HL-60/S4 treated with phorbol 12-myristate 13-acetate at 8.2 ng/mL for 4 days and 3 days (cell line): Measurements from ENCODE around the gene SRSF7.
"Not testable (repeated sequence)": the region's sequence is repeated elsewhere in the genome, so short reads cannot be mapped to it uniquely, and the experiment has no call there.

Experiments
- in situ Hi-C: fragments of 300-500 bp; cut with MboI; formaldehyde crosslinking; loops from 2 replicates; pipeline ENCODE4 v1.15.0; 2022; ENCODE audit warnings: low sequenced_read_pairs

Gene SRSF7

DNA sequence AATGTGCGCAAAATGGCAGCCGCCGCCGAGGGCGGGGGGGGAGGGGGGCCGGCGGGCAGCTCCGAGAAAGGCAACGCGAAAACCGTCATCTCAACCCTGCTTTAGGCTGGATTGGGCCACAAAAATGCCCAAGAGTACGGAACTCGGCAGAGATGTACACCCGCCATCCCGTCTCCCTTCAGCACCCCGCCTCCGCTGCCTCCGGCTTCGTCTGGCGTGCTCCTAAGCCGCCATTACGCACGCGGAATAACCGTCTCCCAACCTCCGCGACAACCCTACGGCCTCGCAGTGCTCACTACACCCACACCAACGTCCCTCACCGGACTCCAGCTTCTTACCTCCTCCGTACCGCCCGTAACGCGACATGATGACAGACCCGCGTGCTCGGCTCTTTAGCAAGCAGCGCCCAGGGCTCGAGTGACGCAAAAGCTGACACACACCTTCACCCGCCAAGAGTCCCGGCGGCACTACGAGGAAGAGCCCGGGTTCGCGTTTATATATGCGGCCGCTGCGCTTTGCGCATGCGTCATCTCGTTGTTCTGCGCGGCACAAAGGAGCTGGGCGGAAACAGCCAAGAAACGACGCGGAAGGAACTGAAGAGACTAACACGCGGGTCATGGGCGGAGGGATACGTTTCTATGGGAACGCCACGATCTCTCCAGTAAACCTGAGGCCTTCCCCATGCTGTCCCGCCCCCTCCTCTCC lies at the start of gene SRSF7:
Gene SRSF7 (minus strand): TSS at position 471 of the 705 bp plus-strand sequence. CDS start 105 bp downstream, at position 366.
- in situ Hi-C loops = no loop called here

DNA sequence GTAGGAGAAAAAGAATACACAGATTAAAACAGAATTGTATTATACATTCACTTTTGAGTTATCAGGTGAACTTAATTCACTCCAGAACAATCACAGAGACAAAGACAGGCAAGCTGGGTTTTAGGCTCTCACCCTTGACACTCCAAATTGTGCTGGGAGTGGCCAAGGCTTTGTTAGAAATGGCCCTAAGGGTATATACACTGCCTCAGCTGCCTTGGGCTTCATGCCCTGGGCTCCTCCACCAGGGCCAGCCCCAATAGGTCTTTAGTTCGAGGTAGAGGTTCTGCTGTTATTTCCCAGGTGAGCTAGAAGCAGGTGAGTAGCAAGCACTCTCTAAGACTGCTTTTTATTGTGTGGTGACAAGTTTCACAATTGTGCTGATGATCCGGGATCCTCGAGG lies 46.8 kb upstream of the SRSF7 start:
- in situ Hi-C loops = no loop called here

DNA sequence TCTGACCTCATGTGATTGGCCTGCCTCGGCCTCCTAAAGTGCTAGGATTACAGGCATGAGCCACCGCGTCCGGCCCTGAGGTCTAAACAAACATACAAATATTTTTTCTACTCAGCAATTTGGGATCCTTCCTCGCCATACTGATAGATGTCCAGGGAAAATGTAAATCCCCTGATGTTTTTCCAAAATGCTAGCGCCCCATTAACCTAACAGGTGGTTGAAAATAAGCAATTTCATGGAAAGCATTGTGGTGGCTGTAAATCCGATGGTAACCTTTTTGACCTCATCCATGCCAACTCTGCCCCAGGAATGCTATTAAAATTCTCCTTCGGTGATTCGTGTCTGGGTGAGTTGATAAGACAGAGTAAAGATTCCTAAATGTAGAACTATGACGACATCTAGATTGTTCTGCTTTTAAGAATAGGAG lies 46.1 kb upstream of the SRSF7 start:
- in situ Hi-C loops = no loop called here

DNA sequence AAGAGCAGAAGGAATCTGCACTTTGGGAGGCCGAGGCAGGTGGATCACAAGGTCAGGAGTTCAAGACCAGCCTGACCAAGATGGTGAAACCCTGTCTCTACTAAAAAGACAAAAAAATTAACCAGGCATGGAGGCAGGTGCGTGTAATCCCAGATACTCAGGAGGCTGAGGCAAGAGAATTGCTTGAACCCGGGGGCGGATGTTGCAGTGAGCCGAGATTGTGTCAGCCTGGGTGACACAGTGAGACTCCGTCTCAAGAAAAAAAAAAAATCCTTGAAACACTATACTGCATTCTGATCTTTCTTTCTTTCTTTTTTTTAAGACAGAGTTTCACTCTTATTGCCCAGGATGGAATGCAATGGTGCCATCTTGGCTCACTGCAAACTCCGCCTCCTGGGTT lies 43.9 kb upstream of the SRSF7 start:
- in situ Hi-C loops = not testable (repeated sequence)

DNA sequence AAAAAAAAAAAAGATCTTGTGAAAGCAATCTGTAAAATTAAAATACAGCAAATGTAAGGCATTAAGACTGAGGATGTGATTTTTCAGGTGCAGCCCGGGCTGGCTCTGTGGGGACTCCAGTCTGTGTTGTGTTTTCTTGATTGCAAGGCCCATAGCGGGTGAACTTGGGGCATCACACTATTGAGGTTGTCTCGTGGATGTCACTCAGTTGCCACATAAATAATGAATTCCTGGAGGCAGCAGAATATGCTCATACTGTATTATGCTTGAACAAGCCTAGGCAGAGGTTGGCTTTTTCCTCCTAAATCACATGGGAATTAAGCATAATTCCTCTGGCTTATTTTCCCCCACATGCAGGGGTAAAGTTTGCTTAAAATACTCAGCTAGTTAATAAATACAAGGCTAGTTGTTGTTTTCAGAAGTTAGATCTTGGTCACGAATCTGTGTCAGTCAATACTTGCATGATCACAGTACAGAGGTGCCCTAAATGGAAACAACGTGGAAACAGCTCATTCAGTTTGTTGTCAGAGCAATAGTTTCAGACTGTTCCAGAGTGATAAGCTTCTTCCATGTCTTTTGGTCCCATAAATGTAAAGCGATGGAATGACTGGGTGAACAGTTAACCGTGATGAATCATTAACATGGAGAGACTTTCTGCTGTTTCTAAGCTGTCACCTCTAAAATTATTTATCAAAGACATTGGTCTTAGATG lies 43.2 kb upstream of the SRSF7 start:
- in situ Hi-C loops = no loop called here

DNA sequence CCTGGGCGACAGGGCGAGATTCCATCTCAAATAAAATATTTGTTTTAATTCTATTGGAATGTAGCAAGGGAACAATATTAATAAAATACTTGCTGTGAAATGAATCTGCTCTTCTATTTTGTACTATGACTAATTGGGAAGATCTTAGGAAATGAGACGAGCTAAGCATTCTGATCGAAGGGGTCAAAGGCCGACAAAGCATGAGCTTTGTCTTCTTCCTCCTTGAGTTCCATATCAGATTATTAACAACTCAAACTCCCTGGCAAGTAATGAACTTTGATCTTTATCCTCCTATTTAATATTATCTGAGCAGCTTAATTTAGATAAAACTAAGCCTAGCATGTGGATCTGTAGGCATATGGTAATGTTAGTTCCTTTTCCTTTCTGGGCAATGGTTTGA lies 42.4 kb upstream of the SRSF7 start:
- in situ Hi-C loops = no loop called here

DNA sequence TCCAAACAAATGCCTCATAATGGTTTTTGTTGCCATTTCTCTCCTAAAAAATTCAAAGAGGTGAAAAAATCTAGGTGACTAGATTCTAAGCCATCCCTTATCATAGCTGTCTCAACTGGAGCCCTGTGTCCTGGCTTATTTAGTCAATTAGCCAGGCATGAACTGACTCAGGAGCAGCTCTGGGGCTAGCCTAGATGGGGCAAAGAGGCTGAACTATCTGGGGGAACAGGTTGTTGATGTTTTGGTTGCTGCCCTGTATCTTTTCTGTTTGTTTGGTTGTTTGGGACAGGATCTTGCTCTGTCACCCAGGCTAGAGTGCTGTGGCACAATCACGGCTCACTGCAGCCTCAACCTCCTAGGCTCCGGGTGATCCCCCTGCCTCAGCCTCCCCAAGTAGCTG lies 41.6 kb upstream of the SRSF7 start:
- in situ Hi-C loops = no loop called here

DNA sequence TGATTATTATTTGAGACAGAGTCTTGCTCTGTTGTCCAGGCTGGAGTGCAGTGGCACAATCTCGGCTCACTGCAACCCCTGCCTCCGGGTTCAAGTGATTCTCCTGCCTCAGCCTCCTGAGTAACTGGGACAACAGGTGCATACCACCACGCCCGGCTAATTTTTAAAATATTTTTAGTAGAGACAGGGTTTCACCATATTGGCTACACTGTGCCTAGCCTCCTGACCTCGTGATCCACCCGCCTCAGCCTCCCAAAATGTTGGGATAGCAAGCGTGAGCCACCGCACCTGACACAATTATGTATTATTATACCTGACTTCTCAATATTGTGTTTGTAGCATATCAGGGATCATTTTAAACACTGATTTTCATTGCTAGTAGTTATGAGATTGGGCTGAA lies 41.2 kb upstream of the SRSF7 start:
- in situ Hi-C loops = not testable (repeated sequence)

DNA sequence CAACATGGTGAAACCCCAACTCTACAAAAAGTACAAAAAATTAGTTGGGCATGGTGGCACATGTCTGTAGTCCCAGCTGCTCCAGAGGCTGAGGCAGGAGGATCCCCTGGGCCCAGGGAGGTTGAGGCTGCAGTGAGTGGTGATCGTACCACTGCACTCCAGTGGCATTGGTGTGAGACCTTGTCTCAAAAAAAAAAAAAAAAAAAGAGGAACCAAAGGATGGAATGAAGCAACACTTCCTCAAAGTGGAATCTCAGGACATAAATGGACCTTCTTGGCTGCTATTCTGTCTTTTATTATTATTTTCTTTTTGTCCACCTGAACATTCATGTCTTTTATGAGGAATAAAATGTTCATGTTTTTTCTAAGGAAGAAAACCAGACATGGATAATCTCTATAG lies 40.6 kb upstream of the SRSF7 start:
- in situ Hi-C loops = no loop called here

DNA sequence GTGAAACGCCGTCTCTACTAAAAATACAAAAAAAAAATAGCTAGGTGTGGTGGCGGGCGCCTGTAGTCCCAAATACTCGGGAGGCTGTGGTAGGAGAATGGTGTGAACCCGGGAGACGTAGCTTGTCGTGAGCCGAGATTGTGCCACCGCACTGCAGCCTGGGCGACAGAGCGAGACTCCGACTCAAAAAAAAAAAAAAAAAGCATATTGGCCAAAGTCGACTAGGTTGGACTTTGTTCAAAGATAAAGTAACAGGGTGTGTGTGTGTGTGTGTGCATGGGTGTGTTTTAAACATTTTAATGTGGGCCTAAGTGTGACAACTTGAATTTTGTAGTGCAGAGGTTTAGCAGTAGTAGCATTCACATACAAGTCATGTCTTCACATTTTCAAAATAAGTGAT lies 38.5 kb upstream of the SRSF7 start:
- in situ Hi-C loops = no loop called here

DNA sequence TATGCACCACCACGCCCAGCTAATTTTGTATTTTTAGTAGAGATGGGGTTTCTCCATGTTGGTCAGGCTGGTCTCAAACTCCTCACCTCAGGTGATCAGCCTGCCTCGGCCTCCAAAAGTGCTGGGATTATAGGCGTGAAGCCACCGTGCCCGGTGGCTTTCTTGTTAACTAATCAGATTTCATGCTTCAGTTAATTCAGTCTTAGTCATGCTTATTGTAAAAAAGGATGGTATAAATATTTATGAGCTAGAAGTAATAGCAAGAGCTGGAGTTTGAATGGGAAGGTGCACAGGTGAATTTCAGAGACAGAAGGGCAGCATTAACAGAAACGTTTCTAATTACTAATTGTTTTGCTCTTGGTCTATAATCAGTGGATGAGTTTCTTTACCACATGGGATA lies 37.1 kb upstream of the SRSF7 start:
- in situ Hi-C loops = no loop called here

DNA sequence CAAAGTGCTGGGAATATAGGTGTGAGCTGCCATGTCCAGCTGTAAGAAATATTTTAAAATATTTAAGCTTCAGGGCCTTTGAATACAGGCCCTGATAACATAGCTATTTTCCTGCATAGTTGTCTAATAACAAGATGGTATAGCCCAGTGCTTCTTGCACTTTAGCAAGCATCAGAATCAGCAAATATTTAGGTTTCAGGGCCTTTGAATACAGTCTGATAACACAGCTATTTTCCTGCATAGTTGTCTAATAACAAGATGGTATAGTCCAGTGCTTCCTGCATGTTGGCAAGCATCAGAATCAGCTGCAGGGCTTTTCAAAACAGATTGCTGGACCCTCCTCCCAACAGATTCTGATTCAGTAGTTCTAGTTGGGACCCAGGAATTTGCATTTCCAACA lies 32.4 kb upstream of the SRSF7 start:
- in situ Hi-C loops = no loop called here

DNA sequence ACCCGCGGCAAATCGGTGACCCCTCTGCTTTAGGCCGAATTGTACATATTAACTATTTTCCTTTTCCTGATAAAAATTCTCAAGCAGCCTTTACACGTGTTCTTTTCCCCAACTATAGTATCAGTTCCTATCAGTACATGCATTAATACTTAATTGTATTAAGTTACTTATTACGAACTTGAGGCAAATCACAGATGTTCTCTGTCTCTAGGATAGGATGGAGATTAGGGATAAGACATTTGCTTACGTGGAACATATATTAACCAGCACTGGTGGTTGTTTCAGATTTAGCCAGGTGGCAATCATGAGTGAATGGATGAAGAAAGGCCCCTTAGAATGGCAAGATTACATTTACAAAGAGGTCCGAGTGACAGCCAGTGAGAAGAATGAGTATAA lies 27.5 kb upstream of the SRSF7 start:
- in situ Hi-C loops = no loop called here

DNA sequence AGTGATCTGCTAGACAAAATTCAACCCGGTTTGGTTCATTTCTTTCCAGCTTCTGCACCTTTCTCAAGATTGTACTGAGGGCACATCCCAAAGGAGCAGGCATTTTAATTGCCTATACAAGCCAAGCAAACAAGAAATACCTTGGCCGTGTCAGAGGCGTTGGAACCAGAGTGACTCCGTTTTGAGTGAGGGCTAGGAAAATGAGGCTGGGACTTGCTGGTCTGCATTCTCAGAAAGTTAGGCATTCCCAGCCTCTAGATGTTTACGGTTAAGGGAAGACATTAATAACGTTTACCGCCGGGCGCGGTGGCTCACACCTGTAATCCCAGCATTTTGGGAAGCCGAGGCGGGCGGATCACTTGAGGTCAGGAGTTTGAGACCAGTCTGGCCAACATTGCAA lies 25.4 kb upstream of the SRSF7 start:
- in situ Hi-C loops = no loop called here

DNA sequence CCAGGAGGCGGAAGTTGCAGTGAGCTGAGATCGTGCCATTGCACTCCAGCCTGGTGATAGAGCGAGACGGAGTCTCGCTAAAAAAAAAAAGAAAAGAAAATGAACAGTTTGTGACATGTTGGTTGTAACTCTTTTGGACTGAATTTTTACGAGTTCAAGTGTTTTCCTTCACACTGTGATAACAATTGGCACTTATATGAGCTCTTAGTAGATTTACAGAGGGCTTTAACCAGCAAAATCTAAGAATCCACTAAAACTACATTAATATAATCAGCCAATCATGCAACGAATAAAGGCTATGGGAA lies 24.7 kb upstream of the SRSF7 start:
- in situ Hi-C loops = no loop called here

DNA sequence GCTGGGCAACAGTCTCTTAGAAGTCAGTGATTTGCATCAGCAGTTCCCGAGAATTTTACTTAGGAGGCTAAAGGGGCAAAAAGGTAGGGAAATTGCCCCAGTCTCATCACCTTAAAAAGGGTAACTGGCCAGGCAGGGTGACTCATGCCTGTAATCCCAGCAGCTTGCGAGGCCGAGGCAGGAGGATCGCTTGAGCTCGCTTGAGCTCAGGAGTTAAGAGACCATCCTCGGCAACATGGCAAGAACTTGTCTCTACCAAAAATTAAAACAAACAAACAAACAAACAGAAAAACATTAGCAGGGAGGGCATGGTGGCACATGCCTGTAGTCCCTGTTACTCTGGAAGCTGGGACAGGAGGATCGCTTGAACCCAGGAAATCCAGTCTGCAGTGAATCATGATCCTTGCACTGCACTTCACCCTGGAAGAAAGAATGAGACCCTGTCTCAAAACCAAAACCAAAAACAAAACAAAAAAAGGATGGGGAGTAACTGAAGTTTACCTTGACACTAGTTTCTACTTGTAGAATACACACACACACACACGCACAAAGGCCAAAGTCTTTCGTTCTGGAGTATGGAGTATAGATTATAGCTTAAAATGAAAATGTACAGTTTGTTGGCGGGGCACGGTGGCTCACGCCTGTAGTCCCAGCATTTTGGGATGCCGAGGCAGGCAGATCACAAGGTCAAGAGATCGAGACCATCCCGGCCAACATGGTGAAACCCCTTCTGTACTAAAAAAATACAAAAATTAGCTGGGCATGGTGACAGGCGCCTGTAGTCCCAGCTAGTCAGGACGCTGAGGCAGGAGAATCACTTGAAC lies 24.1 kb upstream of the SRSF7 start:
- in situ Hi-C loops = no loop called here

DNA sequence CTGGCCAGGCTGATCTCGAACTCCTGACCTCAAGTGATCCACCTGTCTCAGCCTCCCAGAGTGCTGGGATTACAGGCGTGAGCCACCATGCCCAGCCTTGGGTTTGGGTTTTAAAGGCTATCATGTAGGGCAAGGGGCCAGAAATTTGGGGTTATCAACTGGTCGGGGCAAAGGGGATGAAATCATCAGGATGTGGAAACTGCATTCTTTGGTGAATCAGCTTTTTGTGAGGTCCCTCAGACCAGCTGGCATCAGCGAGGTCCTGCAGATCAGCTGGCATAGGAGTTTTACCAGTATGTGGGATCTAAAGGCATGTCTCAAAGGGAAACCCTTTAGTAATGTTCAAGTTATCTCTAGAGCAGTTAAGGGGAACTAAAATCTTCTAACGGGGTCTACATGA lies 20.5 kb upstream of the SRSF7 start:
- in situ Hi-C loops = no loop called here

DNA sequence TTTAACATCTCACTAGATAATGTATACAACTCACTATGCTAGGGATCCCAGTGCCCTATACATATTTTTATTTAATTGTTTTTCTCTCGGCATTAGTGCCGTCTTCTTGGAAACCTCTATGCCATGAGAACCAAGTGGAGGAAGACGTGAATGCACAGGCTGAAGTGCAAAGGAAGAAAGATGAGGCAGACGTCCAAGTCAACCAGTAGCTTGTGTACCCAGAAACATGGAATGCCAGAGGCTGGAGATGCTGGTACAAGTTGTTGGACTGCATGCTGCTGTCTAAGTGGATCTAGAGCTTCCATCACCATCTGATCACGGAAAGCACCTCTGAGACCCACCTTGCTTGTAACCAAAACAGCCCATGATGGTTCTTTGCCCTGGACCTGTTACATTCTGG lies 14.4 kb upstream of the SRSF7 start:
- in situ Hi-C loops = no loop called here

DNA sequence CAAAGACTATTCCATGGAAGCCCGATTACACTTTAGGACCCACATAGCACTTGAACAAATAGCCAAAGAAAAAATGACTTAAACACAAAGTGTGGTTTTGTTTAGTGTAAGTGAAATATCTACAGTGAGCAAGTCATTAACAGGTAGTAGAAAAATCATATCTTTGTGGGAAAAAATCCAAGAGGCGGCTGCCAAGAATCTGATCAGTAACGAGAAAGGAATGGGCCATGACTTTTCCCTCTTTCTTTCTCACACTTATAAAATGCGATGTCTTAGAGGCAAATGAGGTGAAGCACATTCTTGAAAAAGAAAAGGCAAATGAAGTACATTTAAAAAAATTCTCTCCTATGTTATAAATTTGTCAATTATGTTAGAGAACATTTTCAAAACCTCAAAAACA lies 14.0 kb upstream of the SRSF7 start:
- in situ Hi-C loops = no loop called here

DNA sequence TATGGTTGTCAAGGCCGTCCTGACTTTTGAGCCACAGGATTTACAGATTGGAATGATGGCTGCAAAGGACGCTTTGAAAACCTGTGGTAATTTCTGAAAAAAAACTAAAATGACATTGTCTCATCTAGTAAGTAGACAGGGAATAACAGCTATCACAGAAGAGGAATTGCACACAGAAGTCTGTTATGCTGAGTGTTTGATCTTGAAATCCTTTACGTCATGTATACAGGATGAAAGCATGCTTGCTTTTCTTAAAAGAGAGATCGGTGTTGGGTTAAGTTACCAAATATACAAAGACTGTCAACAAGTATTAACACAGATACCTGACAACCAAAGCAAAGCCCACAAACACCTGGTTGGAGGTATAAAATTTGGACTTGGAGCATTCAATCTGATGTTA lies 12.6 kb upstream of the SRSF7 start:
- in situ Hi-C loops = no loop called here

DNA sequence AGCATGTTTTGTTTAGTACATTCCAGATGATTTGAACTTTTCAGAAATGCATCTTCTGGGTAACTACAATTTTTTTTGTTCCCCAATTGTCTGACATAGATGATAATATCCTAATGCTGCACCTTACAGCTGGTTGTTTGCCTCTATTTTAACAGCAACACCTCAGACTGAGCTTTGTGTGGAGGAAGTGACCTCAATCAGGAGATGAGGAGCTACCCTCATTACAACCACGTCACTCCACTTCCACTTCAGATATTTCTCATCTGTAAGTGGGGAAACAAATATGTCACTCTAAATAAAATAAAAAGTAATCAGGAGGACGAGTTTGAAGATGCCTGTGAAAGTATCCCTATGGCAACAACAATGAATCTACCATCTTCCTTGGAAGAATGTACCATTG lies 12.1 kb upstream of the SRSF7 start:
- in situ Hi-C loops = no loop called here

DNA sequence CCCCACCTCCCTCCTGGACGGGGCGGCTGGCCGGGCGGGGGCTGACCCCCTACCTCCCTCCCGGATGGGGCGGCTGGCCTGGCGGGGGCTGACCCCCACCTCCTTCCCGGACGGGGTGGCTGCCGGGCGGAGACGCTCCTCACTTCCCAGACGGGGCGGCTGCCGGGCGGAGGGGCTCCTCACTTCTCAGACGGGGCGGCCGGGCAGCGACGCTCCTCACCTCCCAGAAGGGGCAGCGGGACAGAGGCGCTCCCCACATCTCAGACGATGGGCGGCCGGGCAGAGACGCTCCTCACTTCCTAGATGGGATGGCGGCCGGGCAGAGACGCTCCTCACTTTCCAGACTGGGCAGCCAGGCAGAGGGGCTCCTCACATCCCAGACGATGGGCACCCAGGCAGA lies 4.7 kb upstream of the SRSF7 start:
- in situ Hi-C loops = not testable (repeated sequence)
